Breast epithelium (tissue), 3 donors: ENCODE results near the gene CCDC91.

Source experiments
- POLR2AphosphoS5 ChIP-seq, 3 donors: sonication (generic); formaldehyde crosslinking; IDR thresholded peaks; one replicate each; pipeline ENCODE4 v1.6.1; 2017; ENCODE audit warnings: antibody characterized with exemption in 3 of 3
- TF ChIP-seq, protein P1 (sequence below), 3 donors: fragments of 450-650 bp; IDR thresholded peaks; one replicate each; pipeline ENCODE4 v1.5.1; 2016 to 2017; ENCODE audit warnings: antibody characterized with exemption in 3 of 3, mild to moderate bottlenecking in 3 of 3, moderate library complexity in 3 of 3

GRCh38 chr12:28497889-28498411 lies 307.7 kb downstream of the CCDC91 start:
- TF ChIP-seq, protein P1, sequence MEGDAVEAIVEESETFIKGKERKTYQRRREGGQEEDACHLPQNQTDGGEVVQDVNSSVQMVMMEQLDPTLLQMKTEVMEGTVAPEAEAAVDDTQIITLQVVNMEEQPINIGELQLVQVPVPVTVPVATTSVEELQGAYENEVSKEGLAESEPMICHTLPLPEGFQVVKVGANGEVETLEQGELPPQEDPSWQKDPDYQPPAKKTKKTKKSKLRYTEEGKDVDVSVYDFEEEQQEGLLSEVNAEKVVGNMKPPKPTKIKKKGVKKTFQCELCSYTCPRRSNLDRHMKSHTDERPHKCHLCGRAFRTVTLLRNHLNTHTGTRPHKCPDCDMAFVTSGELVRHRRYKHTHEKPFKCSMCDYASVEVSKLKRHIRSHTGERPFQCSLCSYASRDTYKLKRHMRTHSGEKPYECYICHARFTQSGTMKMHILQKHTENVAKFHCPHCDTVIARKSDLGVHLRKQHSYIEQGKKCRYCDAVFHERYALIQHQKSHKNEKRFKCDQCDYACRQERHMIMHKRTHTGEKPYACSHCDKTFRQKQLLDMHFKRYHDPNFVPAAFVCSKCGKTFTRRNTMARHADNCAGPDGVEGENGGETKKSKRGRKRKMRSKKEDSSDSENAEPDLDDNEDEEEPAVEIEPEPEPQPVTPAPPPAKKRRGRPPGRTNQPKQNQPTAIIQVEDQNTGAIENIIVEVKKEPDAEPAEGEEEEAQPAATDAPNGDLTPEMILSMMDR (IDR thresholded peaks at IDR 0.05) = no peak
- no peak for TF ChIP-seq POLR2AphosphoS5 (IDR thresholded peaks at IDR 0.05)
